DOHH2 (cell line): ENCODE results near the gene ETNPPL.

ENCODE experiments used
- H3F3A ChIP-seq: fragments of 200-600 bp; sonication (generic), shearing (Covaris generic); 2 replicates; pipeline ENCODE4 v1.6.0; 2016; ENCODE audit warnings: antibody characterized with exemption, mild to moderate bottlenecking; ENCODE audit not compliant: control insufficient read depth, insufficient read depth
- H3K27ac ChIP-seq: fragments of 200-600 bp; sonication (generic); 2 replicates; pipeline ENCODE4 v1.5.1; 2014; ENCODE audit warnings: low read depth, mild to moderate bottlenecking, low read length, moderate library complexity
- H3K27me3 ChIP-seq: fragments of 200-600 bp; sonication (generic); 2 replicates; pipeline ENCODE4 v1.6.1; 2014; ENCODE audit warnings: mild to moderate bottlenecking, low read length, mixed read lengths; ENCODE audit not compliant: control insufficient read depth
- H3K36me3 ChIP-seq: fragments of 200-600 bp; sonication (generic); 2 replicates; pipeline ENCODE4 v1.6.1; 2014; ENCODE audit warnings: mild to moderate bottlenecking, low read length, moderate library complexity, mixed read lengths; ENCODE audit not compliant: control insufficient read depth
- H3K4me1 ChIP-seq: fragments of 200-600 bp; sonication (generic); 2 replicates; pipeline ENCODE4 v1.6.1; 2014; ENCODE audit warnings: mild to moderate bottlenecking, low read length, mixed read lengths; ENCODE audit not compliant: control insufficient read depth
- H3K4me2 ChIP-seq: fragments of 200-600 bp; sonication (generic); 2 replicates; pipeline ENCODE4 v1.6.0; 2014; ENCODE audit warnings: mild to moderate bottlenecking, low read length, moderate library complexity
- H3K4me3 ChIP-seq: fragments of 200-600 bp; sonication (generic); 2 replicates; pipeline ENCODE4 v1.5.1; 2014; ENCODE audit warnings: mild to moderate bottlenecking, low read length, mixed read lengths
- H3K79me2 ChIP-seq: fragments of 200-600 bp; sonication (generic); 2 replicates; pipeline ENCODE4 v1.6.1; 2014; ENCODE audit warnings: mild to moderate bottlenecking, low read length, mixed read lengths; ENCODE audit not compliant: control insufficient read depth
- H3K9me2 ChIP-seq: fragments of 200-600 bp; sonication (generic); replicated peaks from 2 replicates; pipeline ENCODE4 v1.6.1; 2014; ENCODE audit warnings: mild to moderate bottlenecking, low read length, mixed read lengths; ENCODE audit not compliant: control insufficient read depth
- H3K9me3 ChIP-seq: fragments of 200-600 bp; sonication (generic); 2 replicates; pipeline ENCODE4 v1.6.1; 2014; ENCODE audit warnings: antibody characterized with exemption, low read length, mixed read lengths; ENCODE audit not compliant: control insufficient read depth, insufficient read depth
- H4K20me1 ChIP-seq: fragments of 200-600 bp; sonication (generic); 2 replicates; pipeline ENCODE4 v1.6.0; 2014; ENCODE audit warnings: low read depth, mild to moderate bottlenecking, antibody characterized with exemption, low read length, moderate library complexity; ENCODE audit not compliant: control insufficient read depth, insufficient read depth
- EZH2phosphoT487 ChIP-seq: fragments of 200-600 bp; sonication (generic); IDR thresholded peaks from 2 replicates; pipeline ENCODE4 v1.6.1; 2017; ENCODE audit warnings: borderline replicate concordance, mild to moderate bottlenecking, antibody characterized with exemption, low read length, moderate library complexity, mixed read lengths
- TF ChIP-seq, protein P1 (sequence below): fragments of 200-600 bp; sonication (generic); IDR thresholded peaks from one replicate; pipeline ENCODE4 v1.5.1; 2014; ENCODE audit warnings: antibody characterized with exemption, mild to moderate bottlenecking, low read depth, low read length; ENCODE audit not compliant: poor library complexity, severe bottlenecking

Gene ETNPPL

DNA sequence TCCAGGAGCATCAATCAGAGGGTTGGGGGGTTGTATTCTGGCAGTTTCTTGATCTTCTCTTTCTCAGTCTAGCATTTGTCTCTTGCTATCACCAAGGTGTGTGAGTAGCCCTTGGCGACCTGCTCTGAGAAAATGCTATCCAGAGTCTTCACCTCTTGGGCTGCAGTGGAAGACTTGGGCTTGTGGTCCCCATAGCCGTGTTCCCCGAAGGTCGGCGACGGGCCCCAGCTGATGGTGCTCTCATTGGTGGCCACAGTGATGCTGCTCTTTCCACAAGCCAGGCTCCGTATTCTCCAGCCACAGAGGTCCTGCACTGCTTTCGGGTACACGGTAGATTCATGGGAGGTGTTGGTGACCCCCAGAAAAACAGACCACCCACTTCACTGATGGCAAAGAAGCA, 25.9 kb upstream of the ETNPPL start:
- Histone ChIP-seq H3K36me3 (no peaks in the 10 kb centered on the region), H3K4me2 (no peak overlapping the region), H3K4me1 (no peaks in the 10 kb centered on the region), H3K79me2 (no peaks in the 10 kb centered on the region), H3K27me3 (no peaks in the 10 kb centered on the region), H3K4me3 (no peak overlapping the region), H3F3A (no peaks in the 10 kb centered on the region), H4K20me1 (no peaks in the 10 kb centered on the region), H3K9me2 (no peaks in the 10 kb centered on the region), H3K9me3 (no peaks in the 10 kb centered on the region), H3K27ac (no peak overlapping the region)
- no peak for TF ChIP-seq EZH2phosphoT487
- TF ChIP-seq, protein P1, sequence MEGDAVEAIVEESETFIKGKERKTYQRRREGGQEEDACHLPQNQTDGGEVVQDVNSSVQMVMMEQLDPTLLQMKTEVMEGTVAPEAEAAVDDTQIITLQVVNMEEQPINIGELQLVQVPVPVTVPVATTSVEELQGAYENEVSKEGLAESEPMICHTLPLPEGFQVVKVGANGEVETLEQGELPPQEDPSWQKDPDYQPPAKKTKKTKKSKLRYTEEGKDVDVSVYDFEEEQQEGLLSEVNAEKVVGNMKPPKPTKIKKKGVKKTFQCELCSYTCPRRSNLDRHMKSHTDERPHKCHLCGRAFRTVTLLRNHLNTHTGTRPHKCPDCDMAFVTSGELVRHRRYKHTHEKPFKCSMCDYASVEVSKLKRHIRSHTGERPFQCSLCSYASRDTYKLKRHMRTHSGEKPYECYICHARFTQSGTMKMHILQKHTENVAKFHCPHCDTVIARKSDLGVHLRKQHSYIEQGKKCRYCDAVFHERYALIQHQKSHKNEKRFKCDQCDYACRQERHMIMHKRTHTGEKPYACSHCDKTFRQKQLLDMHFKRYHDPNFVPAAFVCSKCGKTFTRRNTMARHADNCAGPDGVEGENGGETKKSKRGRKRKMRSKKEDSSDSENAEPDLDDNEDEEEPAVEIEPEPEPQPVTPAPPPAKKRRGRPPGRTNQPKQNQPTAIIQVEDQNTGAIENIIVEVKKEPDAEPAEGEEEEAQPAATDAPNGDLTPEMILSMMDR, result no peak

DNA sequence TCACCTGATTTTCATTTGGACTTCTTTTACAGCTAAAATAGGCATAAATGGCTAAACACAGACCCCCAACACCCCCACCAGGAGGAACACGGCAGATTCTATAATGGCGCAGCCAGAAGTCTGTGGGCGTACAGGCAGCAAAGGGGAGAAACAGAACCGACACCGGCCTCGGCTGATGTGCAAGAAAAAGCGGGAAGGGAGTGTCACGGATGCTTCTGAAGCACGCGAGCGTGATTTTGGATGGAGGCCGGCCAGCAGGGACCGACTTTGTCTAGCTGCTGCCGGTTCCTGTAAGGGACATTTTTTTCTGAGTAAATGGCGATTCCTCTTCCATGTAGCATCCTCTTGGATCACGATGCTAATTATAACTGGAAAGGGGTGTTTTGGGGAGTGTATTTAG, 24.9 kb upstream of the ETNPPL start:
- Histone ChIP-seq H3K4me1 (no peaks in the 10 kb centered on the region), H3K4me3 (no peak overlapping the region), H3K4me2 (no peak overlapping the region), H3K9me3 (no peaks in the 10 kb centered on the region), H3K27me3 (no peaks in the 10 kb centered on the region), H3K79me2 (no peaks in the 10 kb centered on the region), H3K27ac (no peak overlapping the region), H4K20me1 (no peaks in the 10 kb centered on the region), H3F3A (no peaks in the 10 kb centered on the region), H3K9me2 (no peaks in the 10 kb centered on the region), H3K36me3 (no peaks in the 10 kb centered on the region)
- no peak for TF ChIP-seq EZH2phosphoT487
- TF ChIP-seq, protein P1, result no peak

DNA sequence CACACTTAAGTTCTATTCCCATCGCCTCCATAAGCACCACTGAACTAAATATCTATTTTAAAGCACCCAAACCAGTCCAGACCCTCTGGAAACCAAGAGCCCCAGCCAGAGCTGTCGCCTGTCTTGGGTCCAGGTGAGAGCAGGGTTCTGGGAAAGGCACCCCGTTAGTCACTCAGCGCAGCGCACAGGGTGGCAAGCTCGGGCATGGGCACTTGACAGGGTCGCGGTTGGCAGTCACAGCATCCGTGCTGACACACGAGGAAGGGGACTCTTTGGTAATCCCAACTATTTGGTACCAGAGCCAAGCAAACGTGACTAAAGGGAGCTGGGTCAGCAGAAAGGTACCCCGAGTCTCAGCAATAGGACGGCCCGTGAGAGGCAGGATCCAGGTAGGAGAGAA, 24.3 kb upstream of the ETNPPL start:
- no peaks in the 10 kb centered on the region for H3K79me2 ChIP-seq
- H3K9me2 ChIP-seq, result no peaks in the 10 kb centered on the region
- H3K4me3 ChIP-seq, result no peak overlapping the region
- H4K20me1 ChIP-seq, result no peaks in the 10 kb centered on the region
- H3K4me1 ChIP-seq, result no peaks in the 10 kb centered on the region
- H3K9me3 ChIP-seq, result no peaks in the 10 kb centered on the region
- H3K4me2 ChIP-seq, result no peak overlapping the region
- TF ChIP-seq EZH2phosphoT487, result no peak
- TF ChIP-seq, protein P1, result no peak
- no peaks in the 10 kb centered on the region for H3K27me3 ChIP-seq
- H3F3A ChIP-seq, result no peaks in the 10 kb centered on the region
- no peak overlapping the region for H3K27ac ChIP-seq
- no peaks in the 10 kb centered on the region for H3K36me3 ChIP-seq

DNA sequence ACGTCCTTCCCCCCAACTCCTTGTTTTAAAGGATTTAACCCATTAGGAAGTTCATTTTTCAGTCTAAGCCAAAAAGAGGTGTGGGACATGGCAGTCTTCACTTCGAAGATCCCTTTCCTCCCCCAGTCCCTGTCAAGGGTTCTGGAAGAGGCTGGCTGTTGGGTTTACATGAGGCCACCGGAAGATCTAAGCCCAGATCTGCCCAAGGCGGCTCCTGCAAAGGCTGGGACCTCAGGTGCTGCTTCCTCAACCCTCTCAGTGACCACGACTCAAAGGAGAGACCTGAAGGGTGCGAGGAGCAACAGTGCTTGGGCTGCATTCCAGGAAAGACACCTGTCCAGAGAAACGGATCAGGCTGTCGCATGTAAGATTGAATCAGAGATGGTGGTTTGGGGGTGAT, 23.5 kb upstream of the ETNPPL start:
- Histone ChIP-seq H3K9me2 (no peaks in the 10 kb centered on the region), H3K4me2 (no peak overlapping the region), H3K79me2 (no peaks in the 10 kb centered on the region), H3K4me3 (no peak overlapping the region), H3K27me3 (no peaks in the 10 kb centered on the region), H3F3A (no peaks in the 10 kb centered on the region), H3K4me1 (no peaks in the 10 kb centered on the region), H4K20me1 (no peaks in the 10 kb centered on the region), H3K36me3 (no peaks in the 10 kb centered on the region), H3K9me3 (no peaks in the 10 kb centered on the region), H3K27ac (no peak overlapping the region)
- TF ChIP-seq, protein P1, result no peak
- no peak for TF ChIP-seq EZH2phosphoT487
